ENCODE measurements around the gene CLRN3. TPM values are rescaled to one million over a fixed set of nuclear protein-coding genes. Genes with fewer than 3 reads are reported as not detected.

CLRN3 gene
- total and polyA plus RNA-seq, 2 experiments from 2014 or later = not detected

DNA sequence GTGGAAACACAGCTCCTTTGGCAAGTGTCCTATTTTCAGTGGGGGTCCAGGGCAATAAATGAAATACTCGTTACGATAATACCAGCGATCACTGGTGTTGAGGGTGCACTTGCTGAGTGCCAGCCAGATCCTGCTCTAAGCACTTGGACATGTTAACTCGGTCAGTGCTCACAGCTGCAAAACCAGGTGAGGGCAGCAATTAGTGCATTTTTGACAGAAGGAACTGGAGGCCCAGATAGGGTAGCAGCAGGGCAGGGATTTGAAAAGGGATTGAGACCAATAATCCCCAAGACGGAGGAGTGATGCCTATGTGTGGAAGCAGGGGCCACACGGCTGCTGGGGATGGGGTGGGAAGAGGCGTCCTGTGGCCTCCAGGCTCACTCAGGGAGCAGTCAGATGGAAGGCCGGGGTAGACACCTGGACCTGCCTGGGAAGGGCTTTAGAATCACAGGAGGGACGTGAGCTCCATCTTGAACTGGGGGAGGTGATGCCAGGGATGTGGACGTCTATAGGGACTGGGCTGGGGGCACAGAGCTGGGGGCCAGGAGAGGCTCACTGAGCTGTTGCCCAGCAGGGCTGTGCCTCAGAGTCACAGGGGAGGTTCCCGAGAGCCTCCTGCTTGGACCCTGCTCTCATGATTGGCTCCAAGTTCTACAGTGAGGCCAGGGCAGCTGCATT lies 28.5 kb upstream of the CLRN3 start:
- Histone ChIP-seq H3K4me3 (no peak overlapping the region), H3F3A (ENCODE audit: insufficient read depth) (peaks cover 27% of the 10 kb centered on the region), H4K20me1 (ENCODE audit: insufficient read depth) (no peaks in the 10 kb centered on the region), H2AFZ (no peak overlapping the region), H3K4me2 (ENCODE audit: unreplicated experiment) (no peak overlapping the region), H3K27ac (peak overlapping the region; percentile 79), H3K36me3 (ENCODE audit: low read depth) (no peaks in the 10 kb centered on the region), H3K79me2 (ENCODE audit: insufficient read depth) (peaks cover 4% of the 10 kb centered on the region), H3K9ac (no peak overlapping the region), H3K4me1 (ENCODE audit: insufficient read depth) (peaks cover 43% of the 10 kb centered on the region), H3K9me2 (ENCODE audit: insufficient read depth) (no peaks in the 10 kb centered on the region), H3K27me3 (replicated peaks; ENCODE audit: insufficient read depth) (no peaks in the 10 kb centered on the region), H3K9me3 (ENCODE audit: low read depth) (no peaks in the 10 kb centered on the region)
- 82 to 87% methylated on average over 11 of the region's 11 CpGs for WGBS, 2 experiments (ENCODE audit: low coverage in 1 of 2, low lambda C conversion rate in 2 of 2, missing lambda C conversion rate in 2 of 2)
- TF ChIP-seq EZH2phosphoT487 (IDR thresholded peaks at IDR 0.05; ENCODE audit: insufficient read depth, low read depth) (no peak), EZH2 (IDR thresholded peaks at IDR 0.05; ENCODE audit: insufficient read depth, poor library complexity, severe bottlenecking) (no peak)
- in situ Hi-C loops (cut with MboI) = no loop called here
- no peak for DNase-seq

DNA sequence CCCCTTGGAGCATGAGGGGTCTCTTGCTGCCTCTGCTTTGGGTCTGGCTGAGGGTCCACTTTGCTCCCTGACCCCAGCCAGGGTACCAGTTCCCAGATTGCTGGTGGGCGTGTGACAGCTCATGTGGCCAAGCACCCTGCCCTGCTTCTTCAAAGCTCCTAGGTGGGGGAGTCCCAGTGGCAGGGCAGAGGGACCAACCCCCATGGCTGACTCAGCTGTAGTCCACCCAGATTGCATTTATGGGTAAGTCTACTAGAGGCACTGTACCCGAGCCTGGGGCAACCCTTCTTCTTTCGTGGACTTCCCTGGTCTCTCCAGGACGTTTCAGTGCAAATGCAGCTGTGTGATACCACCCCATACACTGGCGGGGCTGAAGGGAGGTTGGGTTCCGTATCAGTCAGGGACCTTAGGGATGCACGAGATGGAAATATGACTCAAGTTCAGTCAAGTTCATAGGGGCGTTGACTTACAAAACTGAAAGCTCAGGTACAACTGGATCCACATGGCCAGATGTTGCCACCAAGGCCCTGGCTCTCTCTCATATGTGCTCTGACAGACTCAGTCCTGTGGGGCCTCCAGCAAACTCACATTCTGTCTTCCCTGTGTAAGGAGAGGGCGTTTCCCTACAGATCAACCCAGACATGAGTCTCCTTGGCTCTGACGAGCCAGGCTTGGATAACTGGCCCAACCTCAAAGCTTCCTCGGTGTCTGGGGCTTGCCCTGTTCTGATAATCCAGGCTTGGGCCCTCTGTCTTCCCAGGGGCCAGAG lies 27.7 kb upstream of the CLRN3 start:
- Histone ChIP-seq H3K36me3 (ENCODE audit: low read depth) (no peaks in the 10 kb centered on the region), H3K4me1 (ENCODE audit: insufficient read depth) (peaks cover 43% of the 10 kb centered on the region), H3K27me3 (replicated peaks; ENCODE audit: insufficient read depth) (no peaks in the 10 kb centered on the region), H3K79me2 (ENCODE audit: insufficient read depth) (peaks cover 4% of the 10 kb centered on the region), H3K27ac (peak overlapping the region; percentile 79), H3K4me3 (no peak overlapping the region), H3K9ac (peak overlapping the region; percentile 54), H2AFZ (no peak overlapping the region), H3F3A (ENCODE audit: insufficient read depth) (peaks cover 27% of the 10 kb centered on the region), H3K9me2 (ENCODE audit: insufficient read depth) (no peaks in the 10 kb centered on the region), H4K20me1 (ENCODE audit: insufficient read depth) (no peaks in the 10 kb centered on the region), H3K9me3 (ENCODE audit: low read depth) (no peaks in the 10 kb centered on the region), H3K4me2 (ENCODE audit: unreplicated experiment) (peak overlapping the region; percentile 47)
- in situ Hi-C loops (cut with MboI) = no loop called here
- TF ChIP-seq EZH2 (IDR thresholded peaks at IDR 0.05; ENCODE audit: insufficient read depth, poor library complexity, severe bottlenecking) (no peak), EZH2phosphoT487 (IDR thresholded peaks at IDR 0.05; ENCODE audit: insufficient read depth, low read depth) (no peak)
- 66 to 67% methylated on average over 11 of the region's 11 CpGs for WGBS, 2 experiments (ENCODE audit: low coverage in 1 of 2, low lambda C conversion rate in 2 of 2, missing lambda C conversion rate in 2 of 2)
- DNase-seq = peak; percentile 56

DNA sequence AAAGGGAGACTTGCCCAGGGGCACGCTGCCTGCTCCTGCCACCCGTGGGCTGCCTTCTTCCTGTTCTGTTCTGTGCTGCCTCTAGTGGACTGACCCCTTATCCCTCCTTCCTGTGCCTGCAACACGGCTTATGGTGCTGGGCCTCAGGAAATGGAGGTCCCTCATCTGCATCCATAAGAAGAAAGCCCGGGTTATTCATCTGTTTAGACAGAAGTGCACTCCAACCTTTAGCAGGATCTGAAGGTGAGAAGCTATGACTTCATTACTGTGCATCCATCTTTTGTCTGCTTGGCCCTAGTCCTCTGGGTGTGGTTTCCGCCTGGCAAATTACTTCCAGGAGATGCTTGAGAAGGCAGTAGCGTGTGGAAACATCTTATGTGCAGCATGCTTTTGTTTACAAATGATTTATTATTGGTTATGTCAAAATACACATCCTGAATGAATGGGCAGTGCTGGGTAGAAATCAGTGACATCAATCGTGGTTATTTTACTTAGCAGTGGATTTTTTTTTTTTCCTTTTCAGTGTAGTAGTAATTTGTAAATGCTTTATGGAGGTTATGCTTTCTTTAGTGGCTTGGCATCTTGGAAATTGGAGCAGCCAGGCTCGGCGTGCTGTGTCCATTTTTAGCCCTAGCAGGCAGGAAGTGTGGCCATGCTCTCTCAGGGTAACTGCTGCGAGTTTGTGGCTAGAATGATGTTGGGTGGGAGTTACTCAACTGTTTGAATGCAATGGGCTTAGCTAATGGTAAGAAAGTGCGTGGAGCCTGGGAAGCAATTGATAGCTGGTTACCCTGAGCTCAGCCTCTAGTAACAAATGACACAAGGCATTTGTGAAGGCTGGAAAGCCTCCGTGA lies 26.9 kb upstream of the CLRN3 start:
- Histone ChIP-seq H3K9me3 (ENCODE audit: low read depth) (no peaks in the 10 kb centered on the region), H3K9ac (peak overlapping the region; percentile 54), H3K4me1 (ENCODE audit: insufficient read depth) (peaks cover 43% of the 10 kb centered on the region), H4K20me1 (ENCODE audit: insufficient read depth) (no peaks in the 10 kb centered on the region), H3K27me3 (replicated peaks; ENCODE audit: insufficient read depth) (no peaks in the 10 kb centered on the region), H3K4me2 (ENCODE audit: unreplicated experiment) (peak overlapping the region; percentile 47), H3K36me3 (ENCODE audit: low read depth) (no peaks in the 10 kb centered on the region), H3K27ac (peak overlapping the region; percentile 79), H3K79me2 (ENCODE audit: insufficient read depth) (peaks cover 4% of the 10 kb centered on the region), H3K9me2 (ENCODE audit: insufficient read depth) (no peaks in the 10 kb centered on the region), H2AFZ (peak overlapping the region; percentile 62), H3F3A (ENCODE audit: insufficient read depth) (peaks cover 27% of the 10 kb centered on the region), H3K4me3 (peak overlapping the region; percentile 22; the same call in 1 of the 2 replicates)
- TF ChIP-seq EZH2 (IDR thresholded peaks at IDR 0.05; ENCODE audit: insufficient read depth, poor library complexity, severe bottlenecking) = no peak
- no peak for TF ChIP-seq EZH2phosphoT487 (IDR thresholded peaks at IDR 0.05; ENCODE audit: insufficient read depth, low read depth)
- DNase-seq = peak; percentile 86
- in situ Hi-C loops (cut with MboI) = no loop called here
- WGBS, 2 experiments (ENCODE audit: low coverage in 1 of 2, low lambda C conversion rate in 2 of 2, missing lambda C conversion rate in 2 of 2) = 21 to 22% methylated on average over 12 of the region's 12 CpGs

DNA sequence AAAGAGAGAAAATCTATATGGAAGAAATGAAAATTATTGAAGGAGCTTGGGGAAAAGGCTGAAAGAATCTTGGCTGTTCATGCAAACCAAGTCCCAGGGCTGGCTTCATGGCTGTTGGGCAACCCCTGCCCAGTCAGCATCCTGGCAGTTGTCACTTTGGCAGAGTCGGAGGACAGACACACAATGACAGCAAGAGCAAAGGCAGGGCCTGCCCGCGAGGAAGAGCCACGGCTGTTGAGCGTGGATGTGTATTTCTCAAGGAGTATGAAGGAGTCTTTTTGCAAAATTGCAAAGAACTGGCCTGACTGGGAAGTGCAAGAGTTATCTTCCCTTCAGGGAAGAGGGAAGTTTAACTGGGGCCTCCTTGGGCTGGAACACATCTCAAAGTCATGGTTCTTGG lies 25.8 kb upstream of the CLRN3 start:
- peaks cover 42% of the 10 kb centered on the region for H3K4me1 ChIP-seq (ENCODE audit: insufficient read depth)
- peaks cover 27% of the 10 kb centered on the region for H3F3A ChIP-seq (ENCODE audit: insufficient read depth)
- H3K9me2 ChIP-seq (ENCODE audit: insufficient read depth) = no peaks in the 10 kb centered on the region
- no peaks in the 10 kb centered on the region; the same call in 1 of the 2 replicates for H3K79me2 ChIP-seq (ENCODE audit: insufficient read depth)
- H3K9me3 ChIP-seq (ENCODE audit: low read depth) = no peaks in the 10 kb centered on the region
- H4K20me1 ChIP-seq (ENCODE audit: insufficient read depth) = no peaks in the 10 kb centered on the region
- no peaks in the 10 kb centered on the region for H3K36me3 ChIP-seq (ENCODE audit: low read depth)
- no peak for DNase-seq
- no peak overlapping the region for H3K4me3 ChIP-seq
- in situ Hi-C loops (cut with MboI) = no loop called here
- no peak overlapping the region for H3K4me2 ChIP-seq (ENCODE audit: unreplicated experiment)
- WGBS, 2 experiments (ENCODE audit: low coverage in 1 of 2, low lambda C conversion rate in 2 of 2, missing lambda C conversion rate in 2 of 2) = 96 to 97% methylated on average over 5 of the region's 5 CpGs
- H3K27ac ChIP-seq = no peak overlapping the region
- TF ChIP-seq EZH2phosphoT487 (IDR thresholded peaks at IDR 0.05; ENCODE audit: insufficient read depth, low read depth) (no peak), EZH2 (IDR thresholded peaks at IDR 0.05; ENCODE audit: insufficient read depth, poor library complexity, severe bottlenecking) (no peak)
- H3K27me3 ChIP-seq (replicated peaks; ENCODE audit: insufficient read depth) = no peaks in the 10 kb centered on the region
- no peak overlapping the region for H3K9ac ChIP-seq
- H2AFZ ChIP-seq = no peak overlapping the region

Measured in GM23248 (cell line).